Measurements from ENCODE around the gene MS4A4A.

The MS4A4A gene

GRCh38 chr11:60349990-60350389 lies 69.5 kb downstream of the MS4A4A start:
- DNase-seq (ENCODE audit: low read depth): no peak

GRCh38 chr11:60357771-60358170 lies 77.3 kb downstream of the MS4A4A start:
- no peak for DNase-seq (ENCODE audit: low read depth)

All from stimulated activated CD8-positive, alpha-beta memory T cell treated with anti-CD3 and anti-CD28 coated beads, Interleukin-15, amount 100 ng/mL, for 1 hour (primary cell).